Measurements from ENCODE around the gene LIMS1. TPM values are rescaled to one million over a fixed set of nuclear protein-coding genes. Genes with fewer than 3 reads are reported as not detected.

LIMS1 gene
- total RNA-seq, 1 donor from 2014 or later = 97.6 TPM

- Histone ChIP-seq H3K9me3 (no peaks in the 10 kb centered on the region), H3K27ac (no peak overlapping the region), H3K27me3 (no peaks in the 10 kb centered on the region), H3K4me3 (no peak overlapping the region), H3K36me3 (no peaks in the 10 kb centered on the region), H3K4me1 (peaks cover 26% of the 10 kb centered on the region)
- ATAC-seq = no peak
- no peak for DNase-seq
- TF ChIP-seq CTCF (IDR thresholded peaks at IDR 0.05) = no peak
- intact Hi-C loops (cut with DNase I) = loop anchor here (10.0 kb wide), 1 partner anchor 231 kb away; no protein-coding TSS in a partner anchor
These were observed 51.8 kb downstream of the LIMS1 start for GRCh38 chr2:108586116-108586515.

- no peak for TF ChIP-seq CTCF (IDR thresholded peaks at IDR 0.05)
- Histone ChIP-seq H3K27ac (no peak overlapping the region), H3K4me3 (no peak overlapping the region), H3K27me3 (no peaks in the 10 kb centered on the region), H3K36me3 (no peaks in the 10 kb centered on the region), H3K4me1 (peaks cover 25% of the 10 kb centered on the region), H3K9me3 (no peaks in the 10 kb centered on the region)
- intact Hi-C loops (cut with DNase I) = loop anchor here (10.0 kb wide), 1 partner anchor 232 kb away; no protein-coding TSS in a partner anchor
- DNase-seq = no peak
- ATAC-seq = no peak
These were observed 52.4 kb downstream of the LIMS1 start for GRCh38 chr2:108586631-108587030.

GRCh38 chr2:108587621-108588020 lies 53.4 kb downstream of the LIMS1 start:
- H3K9me3 ChIP-seq = no peaks in the 10 kb centered on the region
- ATAC-seq (peak; percentile 7), DNase-seq (no peak)
- peak overlapping the region; percentile 74 for H3K27ac ChIP-seq
- TF ChIP-seq CTCF (IDR thresholded peaks at IDR 0.05) = no peak
- no peak overlapping the region for H3K4me3 ChIP-seq
- H3K4me1 ChIP-seq = peaks cover 25% of the 10 kb centered on the region
- H3K27me3 ChIP-seq = no peaks in the 10 kb centered on the region
- intact Hi-C loops (cut with DNase I) = loop anchor here (10.0 kb wide), 1 partner anchor 233 kb away; no protein-coding TSS in a partner anchor
- no peaks in the 10 kb centered on the region for H3K36me3 ChIP-seq

- Histone ChIP-seq H3K9me3 (no peaks in the 10 kb centered on the region), H3K4me3 (peak overlapping the region; percentile 25), H3K4me1 (peaks cover 29% of the 10 kb centered on the region), H3K27ac (peak overlapping the region; percentile 74), H3K27me3 (no peaks in the 10 kb centered on the region), H3K36me3 (no peaks in the 10 kb centered on the region)
- ATAC-seq (peak; percentile 45), DNase-seq (no peak)
- TF ChIP-seq CTCF (IDR thresholded peaks at IDR 0.05) = no peak
- intact Hi-C loops (cut with DNase I) = loop anchor here (10.0 kb wide), 1 partner anchor 233 kb away; no protein-coding TSS in a partner anchor
These were observed 53.9 kb downstream of the LIMS1 start for GRCh38 chr2:108588070-108588668.

- ATAC-seq (no peak), DNase-seq (no peak)
- Histone ChIP-seq H3K4me1 (peaks cover 39% of the 10 kb centered on the region), H3K27me3 (no peaks in the 10 kb centered on the region), H3K4me3 (peak overlapping the region; percentile 25), H3K27ac (peak overlapping the region; percentile 74), H3K36me3 (no peaks in the 10 kb centered on the region), H3K9me3 (no peaks in the 10 kb centered on the region)
- TF ChIP-seq CTCF (IDR thresholded peaks at IDR 0.05) = no peak
- intact Hi-C loops (cut with DNase I) = loop anchor here (10.0 kb wide), 1 partner anchor 235 kb away; no protein-coding TSS in a partner anchor
These were observed 55.1 kb downstream of the LIMS1 start for GRCh38 chr2:108589372-108589771.
